Fibroblast of lung (primary cell): ENCODE data around the gene HGS.

ENCODE experiments used
- CTCF ChIP-seq, 2 donors: IDR thresholded peaks in 1 of 2; conservative IDR thresholded peaks in 1 of 2; 1 replicate in 1 of 2; 2 replicates in 1 of 2; pipeline ENCODE4 v1.5.1; 2011 to 2012; ENCODE audit warnings: low read length in 2 of 2, control low read depth in 1 of 2, inconsistent platforms in 1 of 2, low read depth in 1 of 2, mild to moderate bottlenecking in 1 of 2
- EZH2 ChIP-seq: IDR thresholded peaks from 2 replicates; pipeline ENCODE4 v1.5.1; 2012; ENCODE audit warnings: low read length, control low read depth, mild to moderate bottlenecking; ENCODE audit errors: missing control alignments

- TF ChIP-seq EZH2 (no peak), CTCF (conservative IDR thresholded peaks at IDR 0.05 in 1 of 2, IDR thresholded peaks at IDR 0.05 in 1 of 2; ENCODE audit: low read depth in 1 of 2, low read length in 2 of 2) (no peak)
These were observed 7.4 kb downstream of the HGS start for GRCh38 chr17:81691196-81691595.
